OCI-LY1 (cell line): ENCODE data around the gene ATP5PO.

Source experiments
- H2AFZ ChIP-seq: fragments of 200-600 bp; sonication (generic), shearing (Covaris generic); 2 replicates; pipeline ENCODE4 v1.6.0; 2014; ENCODE audit warnings: antibody characterized with exemption, mild to moderate bottlenecking, low read length
- H3F3A ChIP-seq: fragments of 200-600 bp; sonication (generic), shearing (Covaris generic); 2 replicates; pipeline ENCODE4 v1.6.0; 2014; ENCODE audit warnings: mild to moderate bottlenecking, antibody characterized with exemption, low read length, moderate library complexity; ENCODE audit not compliant: insufficient read depth
- H3K27ac ChIP-seq: fragments of 200-600 bp; sonication (generic); 2 replicates; pipeline ENCODE4 v1.5.1; 2014; ENCODE audit warnings: low read length, mixed run types, mild to moderate bottlenecking, low read depth; ENCODE audit not compliant: poor library complexity, severe bottlenecking
- H3K27me3 ChIP-seq: fragments of 200-600 bp; sonication (generic); 2 replicates; pipeline ENCODE4 v1.6.0; 2014; ENCODE audit warnings: antibody characterized with exemption, mild to moderate bottlenecking, low read length, moderate library complexity; ENCODE audit not compliant: insufficient read depth
- H3K36me3 ChIP-seq: fragments of 200-600 bp; sonication (generic); 2 replicates; pipeline ENCODE4 v1.6.1; 2014; ENCODE audit warnings: mild to moderate bottlenecking, antibody characterized with exemption, low read length, moderate library complexity, mixed read lengths; ENCODE audit not compliant: insufficient read depth
- H3K4me1 ChIP-seq: fragments of 200-600 bp; sonication (generic); 2 replicates; pipeline ENCODE4 v1.5.1; 2014; ENCODE audit warnings: mild to moderate bottlenecking, low read length, moderate library complexity; ENCODE audit not compliant: insufficient read depth, severe bottlenecking
- H3K4me2 ChIP-seq: fragments of 200-600 bp; sonication (generic), shearing (Covaris generic); 2 replicates; pipeline ENCODE4 v1.6.1; 2014; ENCODE audit warnings: low read length
- H3K4me3 ChIP-seq: fragments of 200-600 bp; sonication (generic); 2 replicates; pipeline ENCODE4 v1.5.1; 2014; ENCODE audit warnings: low read length, low read depth, mild to moderate bottlenecking, mixed read lengths; ENCODE audit not compliant: poor library complexity, severe bottlenecking
- H3K79me2 ChIP-seq: fragments of 200-600 bp; shearing (Covaris generic); 2 replicates; pipeline ENCODE4 v1.6.1; 2016; ENCODE audit warnings: mixed run types, low read length, mixed read lengths; ENCODE audit not compliant: insufficient read depth
- H3K9ac ChIP-seq: fragments of 200-600 bp; sonication (generic), shearing (Covaris generic); 2 replicates; pipeline ENCODE4 v1.6.1; 2014; ENCODE audit warnings: mild to moderate bottlenecking, low read length, mixed read lengths
- H3K9me2 ChIP-seq: fragments of 200-600 bp; sonication (generic), shearing (Covaris generic); 2 replicates; pipeline ENCODE4 v1.6.1; 2014; ENCODE audit warnings: low read depth, mild to moderate bottlenecking, low read length, mixed read lengths
- H3K9me3 ChIP-seq: fragments of 200-600 bp; shearing (Covaris generic); 2 replicates; pipeline ENCODE4 v1.6.1; 2014; ENCODE audit warnings: low read length, mixed read lengths
- H4K20me1 ChIP-seq: fragments of 200-600 bp; sonication (generic), shearing (Covaris generic); 2 replicates; pipeline ENCODE4 v1.6.0; 2016; ENCODE audit warnings: mild to moderate bottlenecking, low read length; ENCODE audit not compliant: insufficient read depth
- EZH2 ChIP-seq: fragments of 200-600 bp; sonication (generic), shearing (Covaris generic); IDR thresholded peaks from 2 replicates; pipeline ENCODE4 v1.8.0; 2017; ENCODE audit warnings: borderline replicate concordance, mixed run types, mild to moderate bottlenecking, antibody characterized with exemption, low read length, moderate library complexity, mixed read lengths
- TF ChIP-seq, protein P1 (sequence below): fragments of 200-600 bp; sonication (generic), shearing (Covaris generic); IDR thresholded peaks from 2 replicates; pipeline ENCODE4 v1.5.1; 2017; ENCODE audit warnings: mild to moderate bottlenecking, antibody characterized with exemption, low read length, moderate library complexity, mixed read lengths

Gene ATP5PO

GRCh38 chr21:33895356-33895755, 20.2 kb downstream of the ATP5PO start:
- Histone ChIP-seq H3K4me3 (no peak overlapping the region), H3K27ac (no peak overlapping the region), H3K27me3 (no peaks in the 10 kb centered on the region; the same call in 1 of the 2 replicates), H3K36me3 (0 out of 2 replicates have a peak, but pooled peaks cover under 1% of the 10 kb centered on the region), H3K9me3 (no peaks in the 10 kb centered on the region), H4K20me1 (no peaks in the 10 kb centered on the region), H3K4me2 (no peak overlapping the region), H3K4me1 (peaks cover 3% of the 10 kb centered on the region), H3F3A (no peaks in the 10 kb centered on the region), H2AFZ (no peak overlapping the region), H3K79me2 (no peaks in the 10 kb centered on the region), H3K9ac (no peak overlapping the region), H3K9me2 (no peaks in the 10 kb centered on the region)
- TF ChIP-seq EZH2, result no peak
- TF ChIP-seq, protein P1, sequence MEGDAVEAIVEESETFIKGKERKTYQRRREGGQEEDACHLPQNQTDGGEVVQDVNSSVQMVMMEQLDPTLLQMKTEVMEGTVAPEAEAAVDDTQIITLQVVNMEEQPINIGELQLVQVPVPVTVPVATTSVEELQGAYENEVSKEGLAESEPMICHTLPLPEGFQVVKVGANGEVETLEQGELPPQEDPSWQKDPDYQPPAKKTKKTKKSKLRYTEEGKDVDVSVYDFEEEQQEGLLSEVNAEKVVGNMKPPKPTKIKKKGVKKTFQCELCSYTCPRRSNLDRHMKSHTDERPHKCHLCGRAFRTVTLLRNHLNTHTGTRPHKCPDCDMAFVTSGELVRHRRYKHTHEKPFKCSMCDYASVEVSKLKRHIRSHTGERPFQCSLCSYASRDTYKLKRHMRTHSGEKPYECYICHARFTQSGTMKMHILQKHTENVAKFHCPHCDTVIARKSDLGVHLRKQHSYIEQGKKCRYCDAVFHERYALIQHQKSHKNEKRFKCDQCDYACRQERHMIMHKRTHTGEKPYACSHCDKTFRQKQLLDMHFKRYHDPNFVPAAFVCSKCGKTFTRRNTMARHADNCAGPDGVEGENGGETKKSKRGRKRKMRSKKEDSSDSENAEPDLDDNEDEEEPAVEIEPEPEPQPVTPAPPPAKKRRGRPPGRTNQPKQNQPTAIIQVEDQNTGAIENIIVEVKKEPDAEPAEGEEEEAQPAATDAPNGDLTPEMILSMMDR, result no peak

DNA sequence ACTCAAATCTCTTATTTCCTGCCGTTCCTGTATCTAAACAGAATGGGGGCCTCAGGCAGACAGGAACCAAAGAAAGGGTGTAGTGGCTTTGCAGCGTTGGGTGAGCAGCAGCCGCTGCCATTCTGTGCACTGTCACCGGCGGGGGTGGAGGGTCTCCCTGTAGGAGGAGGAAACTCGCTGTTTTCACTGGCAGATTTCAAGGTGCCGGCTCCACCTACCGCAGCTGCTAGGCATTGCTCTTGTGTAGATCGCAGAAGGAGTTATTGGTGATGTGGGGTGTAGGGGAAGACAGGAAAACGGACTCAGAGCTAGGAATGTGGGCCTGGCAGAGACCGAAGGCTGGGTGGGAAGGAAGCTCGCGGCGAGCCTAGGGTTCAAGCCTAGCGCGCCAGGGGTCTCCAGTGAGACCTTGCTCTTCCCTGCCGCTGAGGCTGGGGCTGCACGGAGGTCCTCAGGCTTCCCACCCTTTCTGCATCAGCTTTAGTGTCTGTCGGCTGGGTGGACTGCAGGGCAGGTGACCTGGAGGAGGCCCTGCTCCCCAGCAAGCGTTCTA, 20.8 kb downstream of the ATP5PO start:
- Histone ChIP-seq H3K9me3 (no peaks in the 10 kb centered on the region), H3K4me1 (peaks cover 3% of the 10 kb centered on the region), H2AFZ (no peak overlapping the region), H4K20me1 (no peaks in the 10 kb centered on the region), H3K9me2 (no peaks in the 10 kb centered on the region), H3K79me2 (no peaks in the 10 kb centered on the region), H3K4me2 (peak overlapping the region; percentile 27; the same call in 1 of the 2 replicates), H3K36me3 (no peaks in the 10 kb centered on the region), H3F3A (no peaks in the 10 kb centered on the region), H3K27ac (no peak overlapping the region), H3K9ac (no peak overlapping the region), H3K27me3 (no peaks in the 10 kb centered on the region; the same call in 1 of the 2 replicates), H3K4me3 (no peak overlapping the region)
- TF ChIP-seq, protein P1, result peak; percentile 58
- no peak for TF ChIP-seq EZH2

GRCh38 chr21:33893917-33894316, 21.7 kb downstream of the ATP5PO start:
- no peak overlapping the region for H2AFZ ChIP-seq
- H3K9ac ChIP-seq, result no peak overlapping the region

More at GRCh38 chr21:33893917-33894316, 21.7 kb downstream of the ATP5PO start:
- Histone ChIP-seq H3K4me3 (no peak overlapping the region), H3K9me2 (no peaks in the 10 kb centered on the region), H3K4me1 (peaks cover 3% of the 10 kb centered on the region), H3K79me2 (no peaks in the 10 kb centered on the region), H3K27ac (no peak overlapping the region), H3F3A (no peaks in the 10 kb centered on the region), H3K9me3 (no peaks in the 10 kb centered on the region), H3K4me2 (no peak overlapping the region), H3K36me3 (no peaks in the 10 kb centered on the region), H3K27me3 (peaks cover 7% of the 10 kb centered on the region; the same call in 1 of the 2 replicates), H4K20me1 (no peaks in the 10 kb centered on the region)
- TF ChIP-seq, protein P1, result no peak
- TF ChIP-seq EZH2, result no peak
